ENCODE results near the gene PLEKHO2.

The PLEKHO2 gene

GRCh38 chr15:64842986-64843561 is 1.4 kb downstream of the PLEKHO2 start:
- Histone ChIP-seq H3K27me3 (ENCODE audit: insufficient read depth, poor library complexity, severe bottlenecking) (no peaks in the 10 kb centered on the region), H3K4me3 (replicated peaks; ENCODE audit: insufficient read depth, low read length) (peak overlapping the region; percentile 87), H3K27ac (replicated peaks) (peak overlapping the region; percentile 86)
- TF ChIP-seq POLR2AphosphoS5 (IDR thresholded peaks at IDR 0.05; ENCODE audit: low read depth) = peak; percentile 37; the same call in 1 of the 2 replicates
- no peak for TF ChIP-seq GABPA (IDR thresholded peaks at IDR 0.05; ENCODE audit: low read depth)
- no peak for TF ChIP-seq CTCF (IDR thresholded peaks at IDR 0.05; ENCODE audit: insufficient read depth, low read length)
- peak; percentile 97 for TF ChIP-seq SPI1 (IDR thresholded peaks at IDR 0.05; ENCODE audit: borderline replicate concordance, low read depth)
- TF ChIP-seq REST (IDR thresholded peaks at IDR 0.05; ENCODE audit: insufficient replicate concordance, low read depth) = no peak
- peak; percentile 56 to 86 for DNase-seq (ENCODE audit: low read depth in 1 of 2, low spot score in 1 of 2)

GRCh38 chr15:64843991-64844390 is 2.3 kb downstream of the PLEKHO2 start:
- Histone ChIP-seq H3K27me3 (ENCODE audit: insufficient read depth, poor library complexity, severe bottlenecking) (no peaks in the 10 kb centered on the region), H3K27ac (replicated peaks) (peak overlapping the region; percentile 86), H3K4me3 (replicated peaks; ENCODE audit: insufficient read depth, low read length) (peak overlapping the region; percentile 87)
- no peak for DNase-seq (ENCODE audit: low read depth in 1 of 2, low spot score in 1 of 2)
- TF ChIP-seq POLR2AphosphoS5 (IDR thresholded peaks at IDR 0.05; ENCODE audit: low read depth) (no peak), REST (IDR thresholded peaks at IDR 0.05; ENCODE audit: insufficient replicate concordance, low read depth) (no peak), SPI1 (IDR thresholded peaks at IDR 0.05; ENCODE audit: borderline replicate concordance, low read depth) (no peak), CTCF (IDR thresholded peaks at IDR 0.05; ENCODE audit: insufficient read depth, low read length) (no peak), GABPA (IDR thresholded peaks at IDR 0.05; ENCODE audit: low read depth) (no peak)

- no peak overlapping the region for H3K27ac ChIP-seq (replicated peaks)
- H3K4me3 ChIP-seq (replicated peaks; ENCODE audit: insufficient read depth, low read length) = peak overlapping the region; percentile 87
- H3K27me3 ChIP-seq (ENCODE audit: insufficient read depth, poor library complexity, severe bottlenecking) = no peaks in the 10 kb centered on the region
- TF ChIP-seq POLR2AphosphoS5 (IDR thresholded peaks at IDR 0.05; ENCODE audit: low read depth) (no peak), CTCF (IDR thresholded peaks at IDR 0.05; ENCODE audit: insufficient read depth, low read length) (no peak)
- no peak for DNase-seq (ENCODE audit: low read depth in 1 of 2, low spot score in 1 of 2)
Observed at GRCh38 chr15:64844576-64845145, 2.9 kb downstream of the PLEKHO2 start.
